Naive B cell (primary cell): Measurements from ENCODE around the gene NPAS3. TPM values are rescaled to one million over a fixed set of nuclear protein-coding genes. Genes with fewer than 3 reads are reported as not detected.
A peak's percentile ranks its signal among the peaks of the same experiment; 100 is the strongest.

Experiments used
- ATAC-seq, 2 donors: fragments of 150-1000 bp; cut with Tn5 transposase; 2 replicates each; pipeline ENCODE4 v1.10.0; 2021; ENCODE audit warnings: low read depth in 2 of 2, mild to moderate bottlenecking in 2 of 2, moderate library complexity in 2 of 2
- DNase-seq: peaks from one replicate; pipeline ENCODE4 v3.0.0; 2022
- H3K27ac Mint-ChIP-seq, 6 donors: one replicate each; pipeline ENCODE4 v1.8.0; 2020 to 2022; ENCODE audit warnings: mild to moderate bottlenecking in 6 of 6, mixed read lengths in 6 of 6, moderate library complexity in 5 of 6, inconsistent platforms in 2 of 6
- H3K27me3 Mint-ChIP-seq, 3 donors: one replicate each; pipeline ENCODE4 v1.8.0; 2021 to 2022; ENCODE audit warnings: mixed read lengths in 3 of 3, mild to moderate bottlenecking in 1 of 3
- H3K36me3 Mint-ChIP-seq, 2 donors: one replicate each; pipeline ENCODE4 v1.8.0; 2020 to 2022; ENCODE audit warnings: mixed read lengths in 2 of 2, inconsistent platforms in 1 of 2, mild to moderate bottlenecking in 1 of 2
- H3K4me1 Mint-ChIP-seq, 3 donors: one replicate each; pipeline ENCODE4 v1.8.0; 2020 to 2022; ENCODE audit warnings: mixed read lengths in 3 of 3, inconsistent platforms in 1 of 3, mild to moderate bottlenecking in 1 of 3, moderate library complexity in 1 of 3
- H3K4me3 Mint-ChIP-seq, 8 donors: one replicate each; pipeline ENCODE4 v1.8.0; 2020 to 2022; ENCODE audit warnings: mild to moderate bottlenecking in 8 of 8, mixed read lengths in 8 of 8, moderate library complexity in 8 of 8, inconsistent platforms in 2 of 8
- H3K9me3 Mint-ChIP-seq, 7 donors: one replicate each; pipeline ENCODE4 v1.8.0; 2020 to 2022; ENCODE audit warnings: mixed read lengths in 7 of 7, mild to moderate bottlenecking in 5 of 7, inconsistent platforms in 2 of 7, moderate library complexity in 1 of 7
- polyA plus RNA-seq, 6 donors: library from polyadenylated mRNA; unstranded; fragments of 300-500 nt; fragmentation: Illumina TruSeq; gene quantifications; one replicate each; pipeline ENCODE4 v1.2.3, GENCODE V29; 2021; ENCODE audit warnings: low read depth in 6 of 6

Gene NPAS3
- polyA plus RNA-seq, 6 donors from 2014 or later: not detected

- Mint-ChIP-seq H3K4me1 (no peaks in the 10 kb centered on the region), H3K4me3 (no peak overlapping the region), H3K27ac (no peak overlapping the region), H3K36me3 (no peaks in the 10 kb centered on the region), H3K27me3 (peaks cover 0 to 8% (median 0%) of the 10 kb centered on the region in 3 donors), H3K9me3 (peaks cover 0 to 9% (median 3%) of the 10 kb centered on the region in 7 donors)
- ATAC-seq (no peak), DNase-seq (no peak)
Observed at GRCh38 chr14:33576014-33576413, 637.3 kb downstream of the NPAS3 start.

GRCh38 chr14:33578461-33579216 lies 640.0 kb downstream of the NPAS3 start:
- no peak for ATAC-seq
- no peaks in the 10 kb centered on the region for H3K4me1 Mint-ChIP-seq
- peaks cover 0 to 2% (median 0%) of the 10 kb centered on the region in 3 donors for H3K27me3 Mint-ChIP-seq
- peaks cover 0 to 12% (median 3%) of the 10 kb centered on the region in 7 donors for H3K9me3 Mint-ChIP-seq
- H3K4me3 Mint-ChIP-seq: no peak overlapping the region
- H3K27ac Mint-ChIP-seq: no peak overlapping the region
- H3K36me3 Mint-ChIP-seq: no peaks in the 10 kb centered on the region
- DNase-seq: no peak

- DNase-seq: no peak
- peaks cover 0 to 6% (median 0%) of the 10 kb centered on the region in 7 donors for H3K9me3 Mint-ChIP-seq
- no peak for ATAC-seq
- H3K27ac Mint-ChIP-seq: no peak overlapping the region
- no peaks in the 10 kb centered on the region for H3K36me3 Mint-ChIP-seq
- peaks cover 0 to 6% (median 0%) of the 10 kb centered on the region in 3 donors for H3K27me3 Mint-ChIP-seq
- peak overlapping the region in 1 of 8 donors; percentile 25 for H3K4me3 Mint-ChIP-seq
- H3K4me1 Mint-ChIP-seq: no peaks in the 10 kb centered on the region
Observed at GRCh38 chr14:33580231-33580749, 641.6 kb downstream of the NPAS3 start.

- peaks cover 0 to 7% (median 0%) of the 10 kb centered on the region in 3 donors for H3K27me3 Mint-ChIP-seq
- ATAC-seq: no peak
- H3K9me3 Mint-ChIP-seq: peaks cover 0 to 4% (median 0%) of the 10 kb centered on the region in 7 donors
- H3K27ac Mint-ChIP-seq: no peak overlapping the region
- H3K4me1 Mint-ChIP-seq: no peaks in the 10 kb centered on the region
- no peaks in the 10 kb centered on the region for H3K36me3 Mint-ChIP-seq
- no peak overlapping the region for H3K4me3 Mint-ChIP-seq
- no peak for DNase-seq
Observed at GRCh38 chr14:33580841-33581240, 642.2 kb downstream of the NPAS3 start.

- no peak for DNase-seq
- no peak for ATAC-seq
- H3K27me3 Mint-ChIP-seq: peaks cover 0 to 7% (median 0%) of the 10 kb centered on the region in 3 donors
- H3K4me1 Mint-ChIP-seq: no peaks in the 10 kb centered on the region
- no peaks in the 10 kb centered on the region for H3K36me3 Mint-ChIP-seq
- no peak overlapping the region for H3K4me3 Mint-ChIP-seq
- H3K27ac Mint-ChIP-seq: no peak overlapping the region
- peaks cover 0 to 3% (median 0%) of the 10 kb centered on the region in 7 donors for H3K9me3 Mint-ChIP-seq
Observed at GRCh38 chr14:33584697-33585096, 646.0 kb downstream of the NPAS3 start.

GRCh38 chr14:33586806-33587205 lies 648.1 kb downstream of the NPAS3 start:
- Mint-ChIP-seq H3K27me3 (peaks cover 0 to 7% (median 0%) of the 10 kb centered on the region in 3 donors), H3K36me3 (no peaks in the 10 kb centered on the region), H3K4me3 (no peak overlapping the region), H3K9me3 (peaks cover 0 to 3% (median 0%) of the 10 kb centered on the region in 7 donors), H3K27ac (no peak overlapping the region), H3K4me1 (no peaks in the 10 kb centered on the region)
- ATAC-seq (no peak), DNase-seq (no peak)

GRCh38 chr14:33587791-33588190 lies 649.1 kb downstream of the NPAS3 start:
- Mint-ChIP-seq H3K9me3 (peaks cover 0 to 3% (median 0%) of the 10 kb centered on the region in 7 donors), H3K27me3 (peaks cover 0 to 7% (median 0%) of the 10 kb centered on the region in 3 donors), H3K36me3 (no peaks in the 10 kb centered on the region)

GRCh38 chr14:33588771-33589170 lies 650.1 kb downstream of the NPAS3 start:
- H3K27ac Mint-ChIP-seq: no peak overlapping the region
- peaks cover 0 to 2% (median 0%) of the 10 kb centered on the region in 7 donors for H3K9me3 Mint-ChIP-seq
- peaks cover 0 to 7% (median 0%) of the 10 kb centered on the region in 3 donors for H3K27me3 Mint-ChIP-seq
- no peaks in the 10 kb centered on the region for H3K4me1 Mint-ChIP-seq
- no peak for ATAC-seq
- H3K4me3 Mint-ChIP-seq: no peak overlapping the region
- no peak for DNase-seq
- H3K36me3 Mint-ChIP-seq: no peaks in the 10 kb centered on the region

More at GRCh38 chr14:33587791-33588190, 649.1 kb downstream of the NPAS3 start:
- H3K4me1 Mint-ChIP-seq: no peaks in the 10 kb centered on the region
- H3K27ac Mint-ChIP-seq: no peak overlapping the region
- H3K4me3 Mint-ChIP-seq: no peak overlapping the region
- ATAC-seq: no peak
- no peak for DNase-seq

- peaks cover 0 to 2% (median 0%) of the 10 kb centered on the region in 7 donors for H3K9me3 Mint-ChIP-seq
- H3K4me1 Mint-ChIP-seq: no peaks in the 10 kb centered on the region
- H3K36me3 Mint-ChIP-seq: no peaks in the 10 kb centered on the region
- no peak overlapping the region for H3K27ac Mint-ChIP-seq
- peaks cover 0 to 7% (median 0%) of the 10 kb centered on the region in 3 donors for H3K27me3 Mint-ChIP-seq
- no peak for DNase-seq
- no peak overlapping the region for H3K4me3 Mint-ChIP-seq
- no peak for ATAC-seq
Observed at GRCh38 chr14:33589334-33589733, 650.7 kb downstream of the NPAS3 start.

GRCh38 chr14:33590891-33591630 lies 652.4 kb downstream of the NPAS3 start:
- ATAC-seq: no peak
- Mint-ChIP-seq H3K27ac (no peak overlapping the region), H3K4me3 (no peak overlapping the region), H3K36me3 (no peaks in the 10 kb centered on the region), H3K9me3 (peaks cover 0 to 2% (median 0%) of the 10 kb centered on the region in 7 donors), H3K27me3 (no peaks in the 10 kb centered on the region), H3K4me1 (no peaks in the 10 kb centered on the region)
- DNase-seq: no peak

GRCh38 chr14:33592297-33592696 lies 653.6 kb downstream of the NPAS3 start:
- no peaks in the 10 kb centered on the region for H3K4me1 Mint-ChIP-seq
- ATAC-seq (no peak), DNase-seq (no peak)
- peaks cover 0 to 2% (median 0%) of the 10 kb centered on the region in 7 donors for H3K9me3 Mint-ChIP-seq
- H3K27ac Mint-ChIP-seq: peak overlapping the region in 2 of 6 donors; percentile 22 to 82
- no peaks in the 10 kb centered on the region for H3K36me3 Mint-ChIP-seq
- no peaks in the 10 kb centered on the region for H3K27me3 Mint-ChIP-seq
- no peak overlapping the region for H3K4me3 Mint-ChIP-seq

GRCh38 chr14:33596211-33597080 lies 657.8 kb downstream of the NPAS3 start:
- Mint-ChIP-seq H3K36me3 (no peaks in the 10 kb centered on the region), H3K9me3 (peaks cover 0 to 4% (median 0%) of the 10 kb centered on the region in 7 donors), H3K4me3 (no peak overlapping the region), H3K27me3 (no peaks in the 10 kb centered on the region), H3K4me1 (no peaks in the 10 kb centered on the region), H3K27ac (no peak overlapping the region)
- ATAC-seq (no peak), DNase-seq (no peak)

- H3K36me3 Mint-ChIP-seq: no peaks in the 10 kb centered on the region
- ATAC-seq (no peak), DNase-seq (no peak)
- H3K4me3 Mint-ChIP-seq: no peak overlapping the region
- no peaks in the 10 kb centered on the region for H3K4me1 Mint-ChIP-seq
- H3K9me3 Mint-ChIP-seq: peaks cover 0 to 5% (median 0%) of the 10 kb centered on the region in 7 donors
- peaks cover 0 to 3% (median 0%) of the 10 kb centered on the region in 3 donors for H3K27me3 Mint-ChIP-seq
- no peak overlapping the region for H3K27ac Mint-ChIP-seq
Observed at GRCh38 chr14:33598582-33598981, 659.9 kb downstream of the NPAS3 start.
